HUES48 (cell line): Measurements from ENCODE around the gene NOTCH3.

Experiments
- H3K27ac ChIP-seq: one replicate; pipeline ENCODE4 v1.7.0; 2013; ENCODE audit warnings: low read depth, low read length, inconsistent platforms
- H3K27me3 ChIP-seq: 2 replicates; pipeline ENCODE4 v1.6.1; 2013; ENCODE audit warnings: mild to moderate bottlenecking, low read length; ENCODE audit not compliant: control insufficient read depth, insufficient read depth
- H3K36me3 ChIP-seq: 2 replicates; pipeline ENCODE4 v1.6.1; 2013; ENCODE audit warnings: low read length; ENCODE audit not compliant: control insufficient read depth, insufficient read depth
- H3K4me1 ChIP-seq: 2 replicates; pipeline ENCODE4 v1.6.1; 2013; ENCODE audit warnings: mild to moderate bottlenecking, low read length; ENCODE audit not compliant: control insufficient read depth, insufficient read depth
- H3K4me3 ChIP-seq: 2 replicates; pipeline ENCODE4 v1.5.1; 2013; ENCODE audit warnings: mild to moderate bottlenecking, low read depth, low read length
- H3K9ac ChIP-seq: 2 replicates; pipeline ENCODE4 v1.6.1; 2013; ENCODE audit warnings: mild to moderate bottlenecking, low read depth, low read length, moderate library complexity
- H3K9me3 ChIP-seq: 2 replicates; pipeline ENCODE4 v1.6.1; 2013; ENCODE audit warnings: low read length; ENCODE audit not compliant: control insufficient read depth, insufficient read depth

The NOTCH3 gene

GRCh38 chr19:15244808-15245207 is 44.0 kb upstream of the NOTCH3 start:
- Histone ChIP-seq H3K9ac (no peak overlapping the region), H3K9me3 (no peaks in the 10 kb centered on the region), H3K27me3 (no peaks in the 10 kb centered on the region), H3K4me3 (no peak overlapping the region), H3K27ac (no peak overlapping the region), H3K4me1 (no peaks in the 10 kb centered on the region), H3K36me3 (peaks cover 87% of the 10 kb centered on the region)

DNA sequence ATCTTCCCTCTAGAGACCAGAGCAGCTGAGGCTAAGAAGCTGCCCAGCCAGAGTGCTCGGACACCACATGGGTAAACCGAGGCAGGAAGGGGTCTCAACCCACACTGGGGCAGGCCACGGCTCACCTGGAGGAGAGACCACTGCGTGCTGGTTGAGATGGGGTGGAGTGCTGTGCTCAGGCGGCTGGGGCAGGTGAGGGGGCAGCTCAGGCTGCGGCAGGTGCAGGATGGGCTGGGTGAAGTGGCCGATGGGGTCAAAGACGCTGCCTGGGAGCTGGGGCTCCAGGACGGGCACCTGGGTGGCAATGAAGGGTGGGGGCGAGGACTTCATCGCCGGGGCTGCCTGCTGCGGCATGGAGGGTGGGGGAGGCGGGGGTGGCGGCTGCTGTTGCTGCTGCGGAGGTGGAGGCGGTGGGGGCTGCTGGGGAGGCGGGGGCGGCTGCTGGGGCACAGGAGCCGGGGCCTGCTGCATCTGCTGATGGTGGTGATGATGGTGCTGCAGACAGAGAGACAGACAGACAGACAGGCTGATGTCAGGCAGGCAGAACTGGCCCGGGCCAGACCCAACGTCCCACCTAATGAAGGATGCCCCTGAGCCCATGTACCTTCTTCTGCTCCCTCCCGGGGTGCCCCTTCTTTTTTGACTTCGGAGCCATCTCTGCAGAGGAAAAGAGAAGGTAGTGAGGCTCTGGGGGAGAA is 43.5 kb upstream of the NOTCH3 start:
- Histone ChIP-seq H3K9ac (no peak overlapping the region), H3K4me1 (no peaks in the 10 kb centered on the region), H3K27ac (no peak overlapping the region), H3K4me3 (no peak overlapping the region), H3K9me3 (no peaks in the 10 kb centered on the region), H3K36me3 (peaks cover 90% of the 10 kb centered on the region), H3K27me3 (no peaks in the 10 kb centered on the region)

DNA sequence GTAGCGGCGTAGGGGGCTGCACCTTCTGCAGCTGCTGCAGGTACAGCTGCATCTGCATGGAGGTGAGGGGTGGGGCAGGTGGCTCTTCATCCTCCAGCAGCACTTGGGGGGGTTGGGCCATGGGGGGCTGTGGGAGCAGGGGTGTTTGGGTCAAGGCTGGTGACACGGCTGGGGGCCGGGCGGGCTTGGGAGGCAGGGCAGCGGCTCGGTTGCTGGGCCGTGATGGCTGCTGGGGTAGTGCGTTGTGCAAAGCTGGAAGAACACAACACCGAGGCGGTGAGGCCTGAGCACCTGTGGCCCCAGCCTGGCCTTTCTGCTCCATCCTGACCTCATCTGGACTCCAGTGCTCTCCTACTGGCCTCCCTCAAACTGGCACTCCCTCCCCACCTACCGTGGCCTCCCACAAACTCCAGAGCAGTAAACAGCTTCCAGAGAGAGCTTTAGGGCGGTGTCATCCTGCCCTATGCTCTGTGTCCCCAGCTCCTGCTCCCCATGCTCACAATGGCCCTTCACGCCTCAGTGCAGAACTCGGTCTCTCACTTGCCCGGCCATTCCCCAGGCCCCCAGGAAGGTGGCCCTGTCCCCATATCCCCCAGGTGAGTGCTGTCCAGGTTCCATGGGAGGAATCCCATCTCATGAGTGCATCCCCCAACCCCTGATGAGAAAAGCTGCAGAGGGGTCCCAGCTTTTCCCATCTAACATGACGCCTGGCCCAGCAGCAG is 42.6 kb upstream of the NOTCH3 start:
- H3K36me3 ChIP-seq, result peaks cover 90% of the 10 kb centered on the region
- no peaks in the 10 kb centered on the region for H3K9me3 ChIP-seq
- H3K27me3 ChIP-seq, result no peaks in the 10 kb centered on the region
- H3K9ac ChIP-seq, result no peak overlapping the region
- no peaks in the 10 kb centered on the region for H3K4me1 ChIP-seq
- H3K4me3 ChIP-seq, result no peak overlapping the region
- no peak overlapping the region for H3K27ac ChIP-seq

DNA sequence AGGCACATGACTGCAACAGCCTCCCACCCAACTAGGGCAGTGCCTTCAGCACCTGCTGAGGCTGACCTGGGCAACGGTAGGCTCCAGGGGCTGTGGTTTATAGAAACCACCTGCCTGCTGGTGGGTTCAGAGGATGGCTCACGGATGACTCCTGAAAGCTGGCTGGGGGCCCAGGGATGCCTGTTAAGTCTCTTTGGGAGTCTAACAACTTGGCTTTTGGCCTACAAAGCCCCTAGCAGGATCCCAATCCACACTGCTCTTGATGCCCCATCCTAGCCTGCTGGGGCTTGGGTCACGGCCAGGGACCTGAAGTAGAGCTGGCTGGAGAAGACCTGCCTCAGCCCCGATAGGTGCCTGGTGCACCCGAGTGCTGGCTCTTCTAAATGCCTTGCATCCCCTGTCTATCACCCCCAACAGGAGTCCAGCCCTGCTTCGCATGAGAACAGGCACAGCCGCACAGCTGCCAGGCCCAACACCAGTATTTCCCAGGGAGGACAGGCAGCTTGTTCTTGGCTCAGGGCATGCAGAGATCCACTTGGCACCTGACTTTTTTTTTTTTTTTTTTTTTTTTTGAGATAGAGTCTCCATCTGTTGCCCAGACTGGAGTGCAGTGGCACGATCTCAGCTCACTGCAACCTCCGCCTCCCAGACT is 40.6 kb upstream of the NOTCH3 start:
- Histone ChIP-seq H3K4me1 (no peaks in the 10 kb centered on the region), H3K9ac (no peak overlapping the region), H3K27ac (no peak overlapping the region), H3K9me3 (no peaks in the 10 kb centered on the region), H3K4me3 (no peak overlapping the region), H3K27me3 (no peaks in the 10 kb centered on the region), H3K36me3 (peaks cover 89% of the 10 kb centered on the region)

DNA sequence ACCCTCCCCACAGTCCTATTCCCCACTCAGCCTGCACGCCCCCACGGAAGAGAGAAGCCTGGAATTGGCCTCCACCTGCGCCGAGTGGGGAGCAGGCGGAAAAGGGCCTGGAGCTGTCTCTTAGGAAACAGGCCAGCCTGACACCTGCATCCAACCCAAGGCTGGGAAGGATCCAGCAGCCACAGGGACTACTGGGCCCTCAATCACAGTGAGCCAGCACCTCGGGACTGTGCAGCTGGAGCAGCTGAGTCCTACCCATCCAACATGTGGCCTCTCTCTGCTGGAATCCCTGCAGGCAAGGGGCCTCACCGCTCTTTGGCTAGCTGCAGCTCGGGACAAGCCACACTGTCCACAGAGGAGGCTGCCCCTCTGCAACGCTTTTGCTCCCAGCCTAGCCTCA is 39.7 kb upstream of the NOTCH3 start:
- no peak overlapping the region for H3K4me3 ChIP-seq
- peaks cover 89% of the 10 kb centered on the region for H3K36me3 ChIP-seq
- H3K9ac ChIP-seq, result no peak overlapping the region
- H3K27ac ChIP-seq, result no peak overlapping the region
- H3K27me3 ChIP-seq, result no peaks in the 10 kb centered on the region
- no peaks in the 10 kb centered on the region for H3K9me3 ChIP-seq
- H3K4me1 ChIP-seq, result no peaks in the 10 kb centered on the region

GRCh38 chr19:15239337-15239949 is 38.6 kb upstream of the NOTCH3 start:
- Histone ChIP-seq H3K4me1 (no peaks in the 10 kb centered on the region), H3K9me3 (no peaks in the 10 kb centered on the region), H3K27ac (no peak overlapping the region), H3K27me3 (no peaks in the 10 kb centered on the region), H3K9ac (no peak overlapping the region), H3K36me3 (peaks cover 80% of the 10 kb centered on the region), H3K4me3 (no peak overlapping the region)

DNA sequence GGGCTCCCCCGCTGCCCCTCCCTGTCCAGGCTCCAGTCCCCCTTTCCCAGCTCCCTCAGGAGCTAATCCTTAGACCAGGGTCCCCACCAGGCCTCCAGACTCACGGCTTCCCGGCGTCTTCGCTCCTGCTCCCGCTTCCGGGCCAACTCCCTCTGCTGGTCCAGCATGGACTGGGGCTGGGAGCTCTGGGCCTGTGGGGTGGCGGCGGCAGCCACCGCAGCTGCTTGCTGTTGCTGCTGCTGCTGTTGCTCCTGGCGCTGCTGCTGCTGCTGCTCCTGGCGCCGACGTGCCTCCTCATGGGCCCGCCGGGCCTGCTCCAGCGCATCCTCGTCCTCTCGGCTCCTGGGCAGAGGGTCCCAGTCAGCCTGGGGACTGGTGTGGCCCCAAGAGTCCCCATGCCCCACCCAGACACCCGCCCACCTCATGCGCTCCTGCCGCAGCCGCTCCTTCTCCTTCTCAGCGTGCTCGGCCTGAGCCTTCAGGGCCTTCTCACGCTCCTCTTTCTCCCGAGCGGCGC is 37.9 kb upstream of the NOTCH3 start:
- Histone ChIP-seq H3K36me3 (peaks cover 74% of the 10 kb centered on the region), H3K4me3 (no peak overlapping the region), H3K9me3 (no peaks in the 10 kb centered on the region), H3K27ac (no peak overlapping the region), H3K27me3 (no peaks in the 10 kb centered on the region), H3K4me1 (no peaks in the 10 kb centered on the region), H3K9ac (no peak overlapping the region)

GRCh38 chr19:15237759-15238638 is 37.2 kb upstream of the NOTCH3 start:
- no peak overlapping the region for H3K27ac ChIP-seq
- H3K27me3 ChIP-seq, result no peaks in the 10 kb centered on the region
- no peaks in the 10 kb centered on the region for H3K4me1 ChIP-seq
- H3K9me3 ChIP-seq, result no peaks in the 10 kb centered on the region
- H3K4me3 ChIP-seq, result no peak overlapping the region
- H3K9ac ChIP-seq, result no peak overlapping the region
- H3K36me3 ChIP-seq, result peaks cover 68% of the 10 kb centered on the region

DNA sequence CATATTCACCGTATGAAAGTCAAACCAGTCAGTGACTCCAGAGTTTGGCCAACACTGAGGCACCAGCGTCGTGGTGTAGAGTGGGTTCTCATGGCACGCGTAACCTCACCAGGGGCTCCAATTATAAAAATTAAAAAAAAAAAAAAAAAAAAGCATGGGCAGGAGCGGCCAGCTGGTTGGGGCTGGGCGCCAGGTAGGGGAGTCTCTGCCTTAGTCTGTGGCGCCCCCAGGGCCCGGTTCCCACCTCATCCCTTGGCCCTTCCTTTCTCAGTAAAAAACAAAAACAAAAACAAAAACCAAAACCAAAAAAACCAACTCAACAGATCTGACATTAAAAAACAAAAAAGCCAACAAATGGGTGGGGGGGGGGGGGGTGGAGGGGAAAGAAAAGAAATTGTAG is 36.1 kb upstream of the NOTCH3 start:
- H3K9ac ChIP-seq, result no peak overlapping the region
- H3K27ac ChIP-seq, result no peak overlapping the region
- H3K4me1 ChIP-seq, result no peaks in the 10 kb centered on the region
- H3K36me3 ChIP-seq, result peaks cover 61% of the 10 kb centered on the region
- no peaks in the 10 kb centered on the region for H3K9me3 ChIP-seq
- H3K27me3 ChIP-seq, result no peaks in the 10 kb centered on the region
- no peak overlapping the region for H3K4me3 ChIP-seq

GRCh38 chr19:15235781-15236180 is 35.0 kb upstream of the NOTCH3 start:
- H3K4me1 ChIP-seq, result no peaks in the 10 kb centered on the region
- H3K36me3 ChIP-seq, result peaks cover 54% of the 10 kb centered on the region
- H3K27ac ChIP-seq, result no peak overlapping the region
- H3K9me3 ChIP-seq, result no peaks in the 10 kb centered on the region
- H3K4me3 ChIP-seq, result no peak overlapping the region
- H3K9ac ChIP-seq, result no peak overlapping the region
- H3K27me3 ChIP-seq, result no peaks in the 10 kb centered on the region
